NCI-H524 treated with DMSO at 0.1 percent for 48 hours (cell line): Measurements from ENCODE around the gene IL17RC.

Source experiments
- DNase-seq: peaks from one replicate; lab custom pipeline; 2025; lab: John Stamatoyannopoulos, UW

Gene IL17RC

GRCh38 chr3:9946112-9947024, 29.5 kb downstream of the IL17RC start:
- DNase-seq: peak; percentile 43

DNA sequence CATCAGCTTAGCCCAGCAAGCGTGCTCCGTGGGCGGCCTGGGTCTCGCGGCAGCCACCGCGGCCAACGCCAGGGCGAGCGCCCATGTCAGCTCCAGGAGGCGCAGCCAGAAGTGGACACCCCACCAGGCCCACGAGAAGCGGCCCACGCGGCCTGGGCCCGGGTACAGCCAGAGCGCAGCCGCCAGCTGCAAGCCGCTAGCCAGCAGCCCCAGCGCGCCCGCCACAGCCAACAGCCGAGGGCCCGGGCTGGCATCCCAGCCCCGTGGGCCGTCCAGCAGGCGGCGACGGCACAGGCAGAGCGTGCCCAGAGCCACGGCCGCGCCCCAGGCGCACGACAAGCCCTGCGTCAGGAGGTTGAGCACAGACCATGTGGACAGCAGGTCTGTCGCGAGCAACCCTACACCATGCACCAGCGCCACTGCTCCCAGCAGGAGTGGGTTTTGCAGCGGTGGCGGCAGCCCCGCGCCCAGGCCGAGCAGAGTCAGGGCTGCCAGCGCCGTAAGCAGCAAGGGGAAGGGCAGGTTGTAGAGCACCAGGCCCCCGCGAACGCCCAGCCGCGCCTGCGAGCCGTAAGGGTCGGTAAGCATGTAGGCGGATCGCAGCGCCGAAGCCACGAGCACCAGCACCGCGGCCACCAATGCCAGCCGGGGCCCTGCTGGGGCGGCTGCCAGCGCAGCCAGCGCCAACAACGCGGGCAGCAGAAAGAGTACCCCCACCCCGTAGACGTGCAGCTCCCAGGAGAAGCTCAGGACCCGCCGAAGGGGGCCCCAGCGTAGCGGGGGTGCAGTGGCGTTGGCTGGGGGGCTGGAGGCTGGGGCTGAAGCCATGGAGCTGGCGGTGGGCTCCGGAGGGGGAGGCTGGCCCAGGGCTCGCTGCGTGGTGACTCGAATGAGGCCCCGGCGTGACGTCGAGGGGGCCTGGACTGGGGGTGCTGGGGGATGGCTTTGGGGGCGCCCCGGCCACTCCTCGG, 30.4 kb downstream of the IL17RC start:
- DNase-seq: peak; percentile 38

- no peak for DNase-seq
Observed at GRCh38 chr3:9948586-9948985, 31.7 kb downstream of the IL17RC start.

- DNase-seq: no peak
Observed at GRCh38 chr3:9949115-9949514, 32.2 kb downstream of the IL17RC start.

DNA sequence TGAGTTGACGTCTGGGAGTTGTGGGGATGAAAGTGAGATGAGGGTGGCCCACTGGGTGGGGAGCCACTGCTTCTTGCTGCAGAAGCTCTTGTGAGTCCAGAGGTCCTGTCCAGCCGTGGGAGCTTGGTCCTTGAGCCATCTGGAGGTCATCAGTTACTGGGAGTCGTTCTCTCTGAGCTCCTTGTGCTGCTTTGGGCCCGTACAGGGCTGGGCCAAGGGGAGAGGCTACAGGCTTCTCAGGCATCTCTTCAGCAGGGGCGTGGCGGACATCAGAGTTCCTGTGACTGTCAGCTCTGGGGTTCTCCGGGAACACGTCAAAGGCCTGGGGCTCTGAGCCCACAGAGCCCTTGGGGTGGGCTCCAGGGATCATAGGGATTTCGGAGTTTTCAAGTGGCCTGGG, 32.7 kb downstream of the IL17RC start:
- DNase-seq: no peak

DNA sequence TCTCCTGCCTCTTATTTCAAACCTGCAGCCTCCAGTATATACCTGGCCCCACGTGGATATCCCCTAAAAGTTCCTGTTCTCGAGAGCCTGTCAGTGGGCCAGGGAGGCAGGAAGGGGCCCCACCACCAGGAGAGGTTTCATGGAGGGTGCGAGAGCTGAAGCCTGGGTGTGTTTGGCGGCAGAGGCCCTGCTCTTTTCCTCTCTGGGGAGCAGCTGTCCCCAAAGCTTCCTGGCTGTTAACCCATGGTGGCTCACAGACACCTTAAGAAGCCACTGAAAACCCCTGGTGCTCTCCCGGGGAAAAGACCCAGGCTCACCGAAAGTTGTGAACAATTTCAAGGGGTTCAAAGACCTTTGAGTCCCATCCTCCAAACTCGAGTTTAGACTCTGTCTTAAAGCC, 34.2 kb downstream of the IL17RC start:
- no peak for DNase-seq

DNA sequence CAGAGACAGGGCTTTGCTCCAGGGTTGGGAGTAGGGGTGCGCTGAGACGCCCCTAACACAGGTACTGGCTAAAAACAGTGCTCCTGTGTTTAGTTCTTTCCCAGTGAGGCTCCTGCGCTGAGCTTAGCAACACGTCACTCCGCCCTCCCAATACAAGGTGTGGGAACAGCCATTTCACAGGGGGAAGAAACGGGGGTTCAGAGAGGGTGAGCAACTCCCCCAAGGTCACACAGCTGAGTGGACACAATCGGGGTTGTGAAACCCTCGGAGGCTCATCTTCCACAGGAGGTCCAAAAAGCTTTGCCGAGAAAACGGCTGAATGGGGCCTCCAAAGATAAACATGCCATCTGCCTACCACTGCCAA, 34.7 kb downstream of the IL17RC start:
- DNase-seq: no peak

DNA sequence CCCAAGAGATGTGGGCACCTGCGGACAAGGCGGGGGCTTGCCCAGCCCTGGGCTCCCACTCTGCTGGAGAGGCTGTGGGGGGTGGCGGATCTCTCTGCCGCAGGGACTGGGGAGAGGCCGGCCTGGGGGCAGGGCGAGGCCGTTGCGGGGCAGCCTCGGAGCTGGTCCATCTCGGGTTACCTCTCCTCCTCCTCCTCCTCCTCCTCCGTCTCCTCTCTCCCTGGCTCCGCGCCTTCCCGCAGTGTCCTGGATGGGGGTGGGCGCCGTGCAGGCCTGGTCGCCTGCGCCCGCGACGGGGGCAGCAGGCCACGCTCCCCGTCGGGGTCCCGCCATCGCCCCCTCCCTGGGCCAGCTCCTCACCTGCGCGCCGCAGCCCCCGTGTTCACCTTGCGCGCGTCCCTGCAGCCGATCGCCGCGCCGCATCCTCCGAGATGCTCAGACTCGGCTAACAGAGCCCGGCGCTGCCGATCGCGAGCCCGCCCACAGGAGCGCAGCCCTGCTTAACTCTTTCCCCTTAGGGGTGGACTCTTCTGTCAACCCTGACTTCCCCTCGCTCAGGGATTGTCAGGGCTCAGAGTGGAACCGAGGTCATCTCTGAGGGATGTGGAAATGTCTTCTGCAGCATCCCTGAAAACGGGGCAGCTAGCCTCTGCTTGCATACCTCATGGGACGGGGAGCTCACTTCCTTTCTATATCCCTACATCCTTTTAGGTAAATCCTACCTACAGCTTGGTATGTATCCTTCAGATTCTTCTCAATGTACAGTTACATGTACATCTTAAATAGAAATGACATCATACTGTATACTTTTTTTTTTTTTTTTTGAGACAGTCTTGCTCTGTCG, 35.3 kb downstream of the IL17RC start, which contains the start of gene PRRT3:
Gene PRRT3 (minus strand): TSS at position 447 of the 844 bp plus-strand sequence. CDS start 2,293 bp downstream, outside the sequence.
- DNase-seq: no peak

GRCh38 chr3:9955067-9955502, 38.2 kb downstream of the IL17RC start:
- peak; percentile 89 for DNase-seq

- DNase-seq: no peak
Observed at GRCh38 chr3:9955611-9956352, 38.9 kb downstream of the IL17RC start.

GRCh38 chr3:9957214-9957613, 40.3 kb downstream of the IL17RC start:
- DNase-seq: no peak

DNA sequence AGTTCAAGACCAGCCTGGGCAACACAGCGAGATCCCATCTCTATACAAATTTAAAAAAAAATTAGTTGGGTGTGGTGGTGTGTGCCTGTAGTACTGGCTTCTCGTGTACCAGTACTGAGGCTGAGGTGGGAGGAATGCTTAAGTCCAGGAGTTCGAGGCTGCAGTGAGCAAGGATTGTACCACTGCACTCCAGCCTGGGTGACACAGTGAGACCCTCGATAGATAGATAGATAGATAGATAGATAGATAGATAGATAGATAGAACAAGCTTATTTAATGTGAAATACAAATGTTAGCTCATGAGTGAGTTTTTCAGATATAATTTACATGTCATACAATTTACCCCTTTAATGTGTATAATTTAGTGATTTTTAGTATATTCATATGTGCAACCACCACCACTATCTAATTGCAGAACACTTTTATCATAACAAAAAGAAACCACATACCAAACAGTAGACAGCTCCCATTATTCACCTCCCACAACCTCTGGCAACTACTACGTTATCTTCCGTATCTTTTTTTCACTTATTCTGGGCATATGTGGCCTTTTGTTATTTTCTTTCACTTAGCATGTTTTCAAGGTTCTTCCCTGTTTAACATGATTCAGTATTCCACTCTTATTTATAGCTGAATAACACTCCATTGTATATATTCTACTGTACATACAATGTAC, 48.4 kb downstream of the IL17RC start:
- no peak for DNase-seq

DNA sequence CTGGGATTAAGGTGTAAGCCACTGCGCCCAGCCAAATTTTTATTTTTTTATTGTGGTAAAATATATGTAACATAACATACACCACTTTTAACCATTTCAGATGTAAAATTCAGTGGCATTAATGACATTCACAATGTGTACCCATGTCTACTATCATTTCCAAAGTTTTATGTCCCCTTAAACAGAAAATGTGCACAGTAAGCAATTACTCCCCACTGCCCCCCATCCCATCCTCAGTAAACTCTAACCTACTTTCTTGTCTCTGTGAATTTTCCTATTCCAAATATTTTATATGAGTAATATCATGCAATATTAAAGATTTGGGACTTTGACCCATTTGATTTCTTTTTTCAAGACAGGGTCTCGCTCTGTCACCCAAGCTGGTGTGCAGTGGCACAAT, 49.9 kb downstream of the IL17RC start:
- DNase-seq: no peak

- DNase-seq: no peak
Observed at GRCh38 chr3:9969632-9970019, 52.7 kb downstream of the IL17RC start.

- no peak for DNase-seq
Observed at GRCh38 chr3:9970020-9970652, 53.2 kb downstream of the IL17RC start.

- DNase-seq: no peak
Observed at GRCh38 chr3:9976721-9977709, 60.1 kb downstream of the IL17RC start.

DNA sequence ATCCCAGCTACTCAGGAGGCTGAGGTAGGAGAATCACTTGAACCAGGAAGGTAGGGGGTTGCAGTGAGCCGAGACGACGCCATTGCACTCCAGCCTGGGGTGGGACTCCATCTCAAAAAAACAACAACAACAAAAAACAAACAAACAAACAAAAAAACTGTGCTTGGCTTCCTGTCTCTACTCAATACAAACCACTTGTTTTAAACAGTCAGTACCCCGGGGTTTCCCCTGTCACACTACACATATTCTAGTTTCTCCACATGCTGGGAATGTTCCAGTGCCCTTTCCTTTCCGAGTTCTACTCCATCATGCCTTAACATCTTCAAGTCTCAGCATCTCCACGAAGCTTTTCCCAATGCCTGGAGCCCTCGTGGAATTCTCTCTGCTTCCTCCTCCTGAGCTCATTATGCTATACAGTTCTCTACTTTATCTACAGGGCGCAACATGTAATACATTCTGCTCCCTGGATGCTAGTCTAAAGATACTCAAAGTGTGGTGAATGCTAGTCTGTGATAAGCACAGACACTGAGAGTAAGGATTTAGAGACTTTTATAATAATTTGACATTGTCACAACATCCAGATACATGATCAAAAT, 61.9 kb downstream of the IL17RC start:
- DNase-seq: no peak

DNA sequence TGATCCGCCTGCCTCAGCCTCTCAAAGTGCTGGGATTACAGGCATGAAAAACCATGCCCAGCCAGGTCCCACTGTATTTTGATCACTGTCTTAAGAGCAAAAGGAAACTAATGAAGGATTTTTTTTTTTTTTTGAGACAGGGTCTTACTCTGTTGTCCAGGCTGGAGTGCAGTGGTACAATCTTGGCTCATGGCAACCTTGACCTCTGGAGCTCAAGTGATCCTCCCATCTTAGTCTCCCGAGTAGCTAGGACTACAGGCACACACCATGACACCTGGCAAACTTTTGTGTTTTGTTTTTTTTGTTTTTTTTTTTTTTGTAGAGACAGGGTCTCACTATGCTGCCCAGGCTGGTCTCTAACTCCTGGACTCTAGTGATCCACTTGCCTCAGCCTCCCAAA, 63.4 kb downstream of the IL17RC start:
- no peak for DNase-seq
